ENCODE results near the gene FLAD1. TPM values are rescaled to one million over a fixed set of nuclear protein-coding genes. Genes with fewer than 3 reads are reported as not detected.

The FLAD1 gene
- total RNA-seq, 5 donors from 2014 or later (not counting 1 experiment from before 2014, with no cell fraction given) = 32.8 to 64.3 (median 53.4) TPM

DNA sequence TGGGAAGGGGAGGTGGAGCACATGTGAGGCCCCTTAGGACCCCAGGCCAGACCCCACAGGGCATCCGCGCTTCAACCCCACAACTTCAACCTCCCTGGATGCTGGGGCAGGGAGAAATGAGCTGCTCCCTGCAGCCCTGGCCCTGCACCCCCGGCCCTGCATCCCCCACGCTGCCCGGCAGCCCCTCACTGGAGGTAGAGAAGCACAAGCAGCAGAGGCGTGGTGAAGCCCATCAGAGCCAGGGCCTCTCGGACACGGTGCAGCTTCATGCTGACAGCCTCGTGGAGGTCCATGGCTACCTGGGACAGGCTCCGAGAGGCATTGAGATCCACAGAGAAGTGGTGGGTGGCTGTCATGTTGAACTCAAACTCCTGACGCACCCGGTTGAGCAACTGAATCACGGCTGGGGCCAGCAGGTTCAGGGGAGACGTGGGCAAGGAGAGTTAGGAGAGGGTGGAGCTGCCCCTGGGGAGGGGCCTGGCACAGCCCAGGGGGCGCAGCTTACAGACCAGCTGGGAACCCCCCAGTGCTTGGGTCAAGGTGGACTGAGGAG is 47.2 kb downstream of the FLAD1 start:
- DNase-seq (no peak), ATAC-seq (replicated peaks in 1 of 4) (no peak)
- ChIA-PET POLR2A (no interaction called here), CTCF (no interaction called here)
- H3K27me3 ChIP-seq (replicated peaks in 1 of 2; ENCODE audit: control insufficient read depth in 2 of 2, extremely low read depth in 1 of 2, insufficient read depth in 2 of 2, low read length in 1 of 2) = peaks cover 0 to 18% of the 10 kb centered on the region in 2 experiments
- no peaks in the 10 kb centered on the region for H3K4me1 ChIP-seq (ENCODE audit: control insufficient read depth in 1 of 2, extremely low read depth in 1 of 2, insufficient read depth in 2 of 2, low read length in 2 of 2)
- no peaks in the 10 kb centered on the region for H3K9me3 Mint-ChIP-seq
- H3K27ac Mint-ChIP-seq = no peak overlapping the region
- no peak overlapping the region for H3K27ac ChIP-seq (ENCODE audit: low read length)
- no peaks in the 10 kb centered on the region for H3K36me3 ChIP-seq (ENCODE audit: control insufficient read depth in 2 of 2, extremely low read depth in 1 of 2, insufficient read depth in 1 of 2, low read length in 1 of 2)
- H3K9me3 ChIP-seq = no peaks in the 10 kb centered on the region
- H3K4me1 Mint-ChIP-seq = no peaks in the 10 kb centered on the region
- no peak overlapping the region for H3K4me3 ChIP-seq (ENCODE audit: control insufficient read depth in 1 of 2, extremely low read depth in 1 of 2, low read length in 1 of 2)
- H3K4me3 Mint-ChIP-seq = no peak overlapping the region
- peaks cover 0 to 1% of the 10 kb centered on the region in 2 donors for H3K27me3 Mint-ChIP-seq
- H3K36me3 Mint-ChIP-seq = no peaks in the 10 kb centered on the region
- 80% methylated on average over 13 of the region's 15 CpGs for WGBS (ENCODE audit: insufficient coverage)

DNA sequence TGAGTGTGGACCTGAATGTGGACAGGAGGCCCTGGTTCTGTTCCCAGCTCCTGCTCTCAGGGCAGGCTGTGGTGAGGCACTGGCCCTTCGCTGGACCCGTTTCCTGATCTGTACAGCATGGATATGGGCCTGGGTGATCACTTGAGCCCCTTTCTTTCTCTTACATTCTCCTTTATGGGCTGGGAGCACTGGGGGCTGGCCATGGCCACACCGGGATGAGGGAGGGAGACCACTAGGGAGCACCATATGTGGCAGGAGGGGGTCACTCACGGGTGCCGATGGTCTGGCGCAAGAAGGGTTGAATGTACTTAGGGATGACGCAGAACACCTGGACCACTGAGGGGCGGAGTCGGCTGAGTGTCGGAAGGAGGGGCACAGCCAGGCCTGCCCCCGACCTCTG is 47.8 kb downstream of the FLAD1 start:
- H3K9me3 ChIP-seq = no peaks in the 10 kb centered on the region
- Mint-ChIP-seq H3K9me3 (no peaks in the 10 kb centered on the region), H3K36me3 (no peaks in the 10 kb centered on the region), H3K27me3 (peaks cover 0 to 1% of the 10 kb centered on the region in 2 donors), H3K27ac (no peak overlapping the region), H3K4me1 (no peaks in the 10 kb centered on the region), H3K4me3 (no peak overlapping the region)
- no peak for ATAC-seq (replicated peaks in 1 of 4)
- H3K36me3 ChIP-seq (ENCODE audit: control insufficient read depth in 2 of 2, extremely low read depth in 1 of 2, insufficient read depth in 1 of 2, low read length in 1 of 2) = no peaks in the 10 kb centered on the region
- 89% methylated on average over 6 of the region's 11 CpGs for WGBS (ENCODE audit: insufficient coverage)
- H3K27me3 ChIP-seq (replicated peaks in 1 of 2; ENCODE audit: control insufficient read depth in 2 of 2, extremely low read depth in 1 of 2, insufficient read depth in 2 of 2, low read length in 1 of 2) = peaks cover 0 to 18% of the 10 kb centered on the region in 2 experiments
- DNase-seq = no peak
- POLR2A ChIA-PET = no interaction called here
- CTCF ChIA-PET = no interaction called here
- no peak overlapping the region for H3K4me3 ChIP-seq (ENCODE audit: control insufficient read depth in 1 of 2, extremely low read depth in 1 of 2, low read length in 1 of 2)
- no peak overlapping the region for H3K27ac ChIP-seq (ENCODE audit: low read length)
- H3K4me1 ChIP-seq (ENCODE audit: control insufficient read depth in 1 of 2, extremely low read depth in 1 of 2, insufficient read depth in 2 of 2, low read length in 2 of 2) = no peaks in the 10 kb centered on the region

DNA sequence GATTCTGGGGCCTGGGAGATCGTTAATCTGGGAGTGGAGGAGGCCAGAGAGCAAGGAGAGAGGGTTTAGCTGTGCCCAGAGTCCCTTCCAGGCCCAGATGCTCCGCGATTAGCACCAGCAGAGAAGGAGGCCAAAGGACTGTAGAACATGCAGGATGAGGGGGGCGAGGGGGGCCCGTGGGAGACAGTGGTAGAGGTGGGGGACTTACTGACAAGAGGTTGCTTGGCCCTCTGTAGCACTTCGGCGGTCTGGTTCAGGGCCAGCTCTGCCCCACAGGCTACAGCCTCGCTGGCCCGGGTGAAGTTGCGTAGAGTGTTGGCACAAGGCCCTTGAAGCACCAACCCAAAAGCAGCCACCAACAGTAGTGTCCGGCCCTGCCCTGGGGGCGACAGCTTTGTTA is 49.7 kb downstream of the FLAD1 start:
- ATAC-seq (replicated peaks in 1 of 4) (no peak), DNase-seq (no peak)
- no peaks in the 10 kb centered on the region for H3K9me3 Mint-ChIP-seq
- no peaks in the 10 kb centered on the region for H3K4me1 ChIP-seq (ENCODE audit: control insufficient read depth in 1 of 2, extremely low read depth in 1 of 2, insufficient read depth in 2 of 2, low read length in 2 of 2)
- no peaks in the 10 kb centered on the region for H3K36me3 ChIP-seq (ENCODE audit: control insufficient read depth in 2 of 2, extremely low read depth in 1 of 2, insufficient read depth in 1 of 2, low read length in 1 of 2)
- H3K4me1 Mint-ChIP-seq = no peaks in the 10 kb centered on the region
- H3K27ac ChIP-seq (ENCODE audit: low read length) = no peak overlapping the region
- no peak overlapping the region for H3K4me3 Mint-ChIP-seq
- H3K27me3 Mint-ChIP-seq = peaks cover 0 to 1% of the 10 kb centered on the region in 2 donors
- no peaks in the 10 kb centered on the region for H3K9me3 ChIP-seq
- H3K27ac Mint-ChIP-seq = no peak overlapping the region
- no peaks in the 10 kb centered on the region for H3K36me3 Mint-ChIP-seq
- CTCF ChIA-PET = no interaction called here
- 72% methylated on average over 10 of the region's 12 CpGs for WGBS (ENCODE audit: insufficient coverage)
- peaks cover 0 to 20% of the 10 kb centered on the region in 2 experiments for H3K27me3 ChIP-seq (replicated peaks in 1 of 2; ENCODE audit: control insufficient read depth in 2 of 2, extremely low read depth in 1 of 2, insufficient read depth in 2 of 2, low read length in 1 of 2)
- POLR2A ChIA-PET = no interaction called here
- no peak overlapping the region for H3K4me3 ChIP-seq (ENCODE audit: control insufficient read depth in 1 of 2, extremely low read depth in 1 of 2, low read length in 1 of 2)

DNA sequence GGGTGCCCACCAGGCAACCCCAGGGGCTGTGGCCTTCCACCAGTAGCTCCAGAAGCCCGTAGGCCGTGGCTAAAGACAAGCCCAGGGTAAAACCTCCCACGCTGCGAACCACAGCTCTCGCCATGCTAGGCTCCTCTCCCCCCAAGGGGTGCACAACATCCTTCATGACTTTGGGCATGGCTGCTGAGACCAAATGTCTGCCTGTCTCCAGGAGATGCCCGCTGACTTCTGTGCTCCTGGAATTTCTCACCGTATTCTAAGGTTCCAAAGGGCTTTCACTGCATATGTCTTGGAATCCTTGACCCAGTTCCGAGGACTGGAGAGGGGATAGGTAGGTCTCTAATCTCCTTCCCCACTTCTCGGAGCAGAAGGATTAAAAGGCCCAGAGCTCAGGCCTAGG is 50.4 kb downstream of the FLAD1 start, which contains the start of the genes DCST1 and DCST2:
Gene DCST1 (plus strand): TSS at position 301 of the 400 bp plus-strand sequence. CDS start 213 bp downstream, outside the sequence.
Gene DCST2 (minus strand): TSS at position 258 of the 400 bp plus-strand sequence. CDS start 80 bp downstream, at position 178.
- Histone ChIP-seq H3K27ac (ENCODE audit: low read length) (no peak within 1 kb of the TSS), H3K4me1 (ENCODE audit: control insufficient read depth in 1 of 2, extremely low read depth in 1 of 2, insufficient read depth in 2 of 2, low read length in 2 of 2) (no peaks in the 10 kb centered on the region), H3K9me3 (no peaks in the 10 kb centered on the region), H3K36me3 (ENCODE audit: control insufficient read depth in 2 of 2, extremely low read depth in 1 of 2, insufficient read depth in 1 of 2, low read length in 1 of 2) (no peaks in the 10 kb centered on the region), H3K4me3 (ENCODE audit: control insufficient read depth in 1 of 2, extremely low read depth in 1 of 2, low read length in 1 of 2) (no peak within 1 kb of the TSS), H3K27me3 (replicated peaks in 1 of 2; ENCODE audit: control insufficient read depth in 2 of 2, extremely low read depth in 1 of 2, insufficient read depth in 2 of 2, low read length in 1 of 2) (peaks cover 0 to 21% of the 10 kb centered on the region in 2 experiments)
- ATAC-seq (replicated peaks in 1 of 4) (no peak), DNase-seq (no peak)
- no peak within 1 kb of the TSS for H3K27ac Mint-ChIP-seq
- peaks cover 0 to 1% of the 10 kb centered on the region in 2 donors for H3K27me3 Mint-ChIP-seq
- POLR2A ChIA-PET = no interaction called here
- no peaks in the 10 kb centered on the region for H3K36me3 Mint-ChIP-seq
- 75% methylated on average over 5 of the region's 9 CpGs for WGBS (ENCODE audit: insufficient coverage)
- H3K4me3 Mint-ChIP-seq = no peak within 1 kb of the TSS
- no peaks in the 10 kb centered on the region for H3K4me1 Mint-ChIP-seq
- CTCF ChIA-PET = no interaction called here
- H3K9me3 Mint-ChIP-seq = no peaks in the 10 kb centered on the region

DNA sequence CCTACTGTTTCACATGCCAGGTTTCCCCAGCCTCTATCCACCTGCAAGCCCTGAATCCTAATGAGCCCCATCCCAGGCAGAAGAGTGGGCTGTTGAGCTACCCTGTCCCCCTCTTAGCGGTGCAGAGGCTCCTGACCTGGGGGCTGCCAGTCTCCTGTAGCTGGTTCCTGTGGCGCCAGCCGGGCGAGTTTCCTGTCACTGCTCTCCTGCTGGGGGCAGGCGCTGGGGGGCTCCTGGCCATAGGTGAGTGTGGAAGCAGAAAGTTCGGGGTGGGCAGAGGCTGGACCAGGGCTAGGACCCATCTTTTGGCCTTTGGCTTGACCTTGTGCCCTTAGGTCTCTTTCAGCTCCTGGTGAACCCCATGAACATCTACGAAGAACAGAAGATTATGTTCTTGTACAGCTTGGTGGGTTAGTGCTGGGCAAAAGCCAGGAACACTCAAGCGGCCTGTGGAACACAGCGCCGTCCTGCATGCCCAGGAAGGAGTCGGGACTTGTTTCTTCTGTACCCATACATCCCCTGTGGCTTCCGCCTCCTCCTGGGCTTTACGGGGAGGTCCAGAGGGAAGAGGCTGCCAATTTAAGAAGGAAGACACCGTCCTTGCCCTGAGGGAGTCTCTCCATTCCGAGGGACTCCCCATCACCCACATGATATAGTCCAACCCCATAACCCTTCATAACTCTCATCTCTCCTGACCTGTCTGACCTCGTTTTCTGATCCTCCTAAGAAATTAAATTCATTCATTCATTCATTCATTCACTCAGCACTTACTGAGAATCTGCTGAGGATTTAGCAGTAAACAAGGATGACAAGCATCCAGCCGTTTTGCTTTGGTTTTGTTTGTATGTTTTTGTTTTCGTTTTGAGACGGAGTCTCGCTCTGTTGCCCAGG is 51.4 kb downstream of the FLAD1 start:
- H3K27ac Mint-ChIP-seq = no peak overlapping the region
- peaks cover 0 to 3% of the 10 kb centered on the region in 2 donors for H3K27me3 Mint-ChIP-seq
- WGBS (ENCODE audit: insufficient coverage) = 56% methylated on average over 2 of the region's 20 CpGs
- no peak overlapping the region for H3K27ac ChIP-seq (ENCODE audit: low read length)
- no peaks in the 10 kb centered on the region for H3K36me3 ChIP-seq (ENCODE audit: control insufficient read depth in 2 of 2, extremely low read depth in 1 of 2, insufficient read depth in 1 of 2, low read length in 1 of 2)
- no peak for DNase-seq
- ChIA-PET CTCF (no interaction called here), POLR2A (no interaction called here)
- H3K4me1 ChIP-seq (ENCODE audit: control insufficient read depth in 1 of 2, extremely low read depth in 1 of 2, insufficient read depth in 2 of 2, low read length in 2 of 2) = no peaks in the 10 kb centered on the region
- no peak overlapping the region for H3K4me3 ChIP-seq (ENCODE audit: control insufficient read depth in 1 of 2, extremely low read depth in 1 of 2, low read length in 1 of 2)
- no peak for ATAC-seq (replicated peaks in 1 of 4)
- H3K27me3 ChIP-seq (replicated peaks in 1 of 2; ENCODE audit: control insufficient read depth in 2 of 2, extremely low read depth in 1 of 2, insufficient read depth in 2 of 2, low read length in 1 of 2) = peaks cover 0 to 21% of the 10 kb centered on the region in 2 experiments
- no peaks in the 10 kb centered on the region for H3K36me3 Mint-ChIP-seq
- no peaks in the 10 kb centered on the region for H3K4me1 Mint-ChIP-seq
- no peaks in the 10 kb centered on the region for H3K9me3 ChIP-seq
- H3K9me3 Mint-ChIP-seq = no peaks in the 10 kb centered on the region
- no peak overlapping the region for H3K4me3 Mint-ChIP-seq

DNA sequence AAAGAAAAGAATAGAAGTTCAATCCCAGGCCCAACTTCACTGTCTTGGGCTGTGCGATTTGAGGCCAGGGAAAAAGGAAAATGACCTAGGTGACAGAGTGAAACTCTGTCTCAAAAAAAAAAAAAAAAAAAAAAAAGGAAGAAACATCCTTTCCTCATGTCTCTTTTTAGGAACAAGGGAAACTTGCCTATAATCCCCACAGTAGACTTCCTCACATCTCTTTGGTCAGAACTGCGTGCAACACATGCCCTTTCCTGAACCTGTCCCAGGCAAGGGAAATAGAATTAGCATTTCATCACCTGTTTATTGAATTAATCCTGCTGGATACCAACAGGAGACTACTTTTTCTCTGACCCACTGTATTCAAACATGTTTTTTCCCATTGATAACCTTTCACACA is 52.8 kb downstream of the FLAD1 start:
- CTCF ChIA-PET = no interaction called here
- 88% methylated on average over 1 of the region's 2 CpGs for WGBS (ENCODE audit: insufficient coverage)
- H3K36me3 ChIP-seq (ENCODE audit: control insufficient read depth in 2 of 2, extremely low read depth in 1 of 2, insufficient read depth in 1 of 2, low read length in 1 of 2) = no peaks in the 10 kb centered on the region
- no peaks in the 10 kb centered on the region for H3K4me1 ChIP-seq (ENCODE audit: control insufficient read depth in 1 of 2, extremely low read depth in 1 of 2, insufficient read depth in 2 of 2, low read length in 2 of 2)
- H3K27ac ChIP-seq (ENCODE audit: low read length) = no peak overlapping the region
- no peak overlapping the region for H3K4me3 Mint-ChIP-seq
- no peaks in the 10 kb centered on the region for H3K36me3 Mint-ChIP-seq
- no peak for ATAC-seq (replicated peaks in 1 of 4)
- H3K27me3 Mint-ChIP-seq = peaks cover 0 to 2% of the 10 kb centered on the region in 2 donors
- H3K9me3 ChIP-seq = no peaks in the 10 kb centered on the region
- DNase-seq = no peak
- no peak overlapping the region for H3K4me3 ChIP-seq (ENCODE audit: control insufficient read depth in 1 of 2, extremely low read depth in 1 of 2, low read length in 1 of 2)
- H3K4me1 Mint-ChIP-seq = no peaks in the 10 kb centered on the region
- H3K27ac Mint-ChIP-seq = no peak overlapping the region
- peaks cover 0 to 8% of the 10 kb centered on the region in 2 experiments for H3K27me3 ChIP-seq (replicated peaks in 1 of 2; ENCODE audit: control insufficient read depth in 2 of 2, extremely low read depth in 1 of 2, insufficient read depth in 2 of 2, low read length in 1 of 2)
- POLR2A ChIA-PET = no interaction called here
- no peaks in the 10 kb centered on the region for H3K9me3 Mint-ChIP-seq
